HepG2 (cell line): ENCODE results near the gene PTMA. TPM values are rescaled to one million over a fixed set of nuclear protein-coding genes. Genes with fewer than 3 reads are reported as not detected.
A peak's percentile ranks its signal among the peaks of the same experiment; 100 is the strongest.

Experiments
- ATF7-NPFF ChIP-seq: sonication (generic); formaldehyde crosslinking; IDR thresholded peaks from 2 replicates; pipeline ENCODE4 v1.8.1; 2023; ENCODE audit warnings: mild to moderate bottlenecking, low read depth, missing genetic modification reagents, moderate library complexity
- DNMT3B ChIP-seq: conservative IDR thresholded peaks from 2 replicates; pipeline ENCODE4 v1.6.1; 2016; ENCODE audit warnings: missing biosample characterization, control low read depth
- HNF1B ChIP-seq: sonication (generic); formaldehyde crosslinking; IDR thresholded peaks from 2 replicates; pipeline ENCODE4 v1.5.1; 2020; ENCODE audit warnings: mild to moderate bottlenecking, moderate library complexity, missing genetic modification reagents
- HOXA9 ChIP-seq: sonication (generic); formaldehyde crosslinking; IDR thresholded peaks from 2 replicates; pipeline ENCODE4 v1.8.1; 2022; ENCODE audit warnings: missing genetic modification reagents, mild to moderate bottlenecking, moderate library complexity, borderline replicate concordance
- JUND ChIP-seq: sonication (generic); formaldehyde crosslinking; IDR thresholded peaks from 2 replicates; pipeline ENCODE4 v1.8.0; 2022; ENCODE audit warnings: mild to moderate bottlenecking, missing genetic modification reagents
- KLF9 ChIP-seq: IDR thresholded peaks from 2 replicates; pipeline ENCODE4 v1.6.1; 2016; ENCODE audit warnings: low read depth
- MZF1 ChIP-seq: sonication (generic); formaldehyde crosslinking; IDR thresholded peaks from 2 replicates; pipeline ENCODE4 v1.8.1; 2023; ENCODE audit warnings: mild to moderate bottlenecking, missing genetic modification reagents, borderline replicate concordance
- NR3C1 ChIP-seq: sonication (generic); formaldehyde crosslinking; IDR thresholded peaks from 2 replicates; pipeline ENCODE4 v1.4.0; 2020; ENCODE audit warnings: missing genetic modification reagents
- PAF1 ChIP-seq: IDR thresholded peaks from 2 replicates; pipeline ENCODE4 v1.6.1; 2016; ENCODE audit warnings: missing genetic modification reagents, missing compliant biosample characterization
- SNAI1 ChIP-seq: sonication (generic); formaldehyde crosslinking; IDR thresholded peaks from 2 replicates; pipeline ENCODE4 v1.5.0; 2020; ENCODE audit warnings: mild to moderate bottlenecking, missing genetic modification reagents, borderline replicate concordance
- YEATS2 ChIP-seq: sonication (generic); formaldehyde crosslinking; IDR thresholded peaks from 2 replicates; pipeline ENCODE4 v1.4.0; 2020; ENCODE audit warnings: missing genetic modification reagents, borderline replicate concordance
- ZNF225 ChIP-seq: sonication (generic); formaldehyde crosslinking; IDR thresholded peaks from 2 replicates; pipeline ENCODE4 v1.4.0; 2020; ENCODE audit warnings: mild to moderate bottlenecking, missing genetic modification reagents
- ZNF431 ChIP-seq: sonication (generic); formaldehyde crosslinking; IDR thresholded peaks from 2 replicates; pipeline ENCODE4 v1.9.0; 2022; ENCODE audit warnings: missing genetic modification reagents, low read depth, mild to moderate bottlenecking, borderline replicate concordance
- ZNF512B ChIP-seq: sonication (generic); formaldehyde crosslinking; IDR thresholded peaks from 2 replicates; pipeline ENCODE4 v1.5.1; 2020; ENCODE audit warnings: missing genetic modification reagents, mild to moderate bottlenecking, borderline replicate concordance
- ZNF749 ChIP-seq: sonication (generic); formaldehyde crosslinking; IDR thresholded peaks from 2 replicates; pipeline ENCODE4 v1.8.0; 2022; ENCODE audit warnings: mild to moderate bottlenecking, missing genetic modification reagents, moderate library complexity, borderline replicate concordance
- ZNF75D ChIP-seq: sonication (generic); formaldehyde crosslinking; IDR thresholded peaks from 2 replicates; pipeline ENCODE4 v1.8.1; 2023; ENCODE audit warnings: missing genetic modification reagents, mild to moderate bottlenecking, borderline replicate concordance
- ZNF766 ChIP-seq: sonication (generic); formaldehyde crosslinking; IDR thresholded peaks from 2 replicates; pipeline ENCODE4 v1.5.0; 2020; ENCODE audit warnings: missing genetic modification reagents, borderline replicate concordance
- ZNF790 ChIP-seq: sonication (generic); formaldehyde crosslinking; IDR thresholded peaks from 2 replicates; pipeline ENCODE4 v1.8.0; 2022; ENCODE audit warnings: missing genetic modification reagents, mild to moderate bottlenecking, borderline replicate concordance
- polyA plus RNA-seq, 8 experiments: library from polyadenylated mRNA; depleted of rRNA in 3 of 8; stranded (reverse) in 7 of 8; unstranded in 1 of 8; fragments of >200 nt; fragmentation: Illumina TruSeq in 4 of 8; extraction: Trizol in 4 of 8; gene quantifications; 2 replicates each; pipeline versions ENCODE4 v1.2.1 to v1.2.3, GENCODE V29; 2011 to 2016; ENCODE audit warnings: low read depth in 4 of 8, missing spikeins in 1 of 8, mixed read lengths in 1 of 8; ENCODE audit not compliant: insufficient read depth in 1 of 8
- total RNA-seq, 5 experiments: library from RNA; depleted of rRNA; stranded (reverse); fragments of >200 nt; fragmentation: Illumina TruSeq; extraction: Trizol; gene quantifications; 2 replicates each; pipeline ENCODE4 v1.2.3, GENCODE V29; 2016; ENCODE audit warnings: low read depth in 1 of 5
- TF ChIP-seq, protein P1 (sequence below): sonication (generic); formaldehyde crosslinking; IDR thresholded peaks from 2 replicates; pipeline ENCODE4 v1.8.1; 2023; ENCODE audit warnings: missing genetic modification reagents, inconsistent platforms, borderline replicate concordance
- TF ChIP-seq, protein P2 (sequence below): sonication (generic); formaldehyde crosslinking; IDR thresholded peaks from 2 replicates; pipeline ENCODE4 v1.5.0; 2020; ENCODE audit warnings: missing genetic modification reagents, mild to moderate bottlenecking, borderline replicate concordance

The PTMA gene
- total and polyA plus RNA-seq, 2 of the 13 experiments (the other 11 are each of a cell fraction or from before 2014, with no cell fraction given) = 190 to 1,086 TPM

- TF ChIP-seq MZF1 (CRISPR knock-in tag) (no peak), PAF1 (CRISPR knock-in tag) (no peak), JUND (no peak), KLF9 (no peak), YEATS2 (peak; percentile 49; the same call in 1 of the 2 replicates), ATF7-NPFF (CRISPR knock-in tag) (no peak), ZNF225 (CRISPR knock-in tag) (no peak; the same call in 1 of the 2 replicates), HNF1B (peak; percentile 47), ZNF75D (CRISPR knock-in tag) (no peak), DNMT3B (CRISPR knock-in tag) (peak; percentile 78; the same call in 1 of the 2 replicates), ZNF431 (CRISPR knock-in tag) (0 out of 2 replicates have a peak, but pooled peaks have one; percentile 59), SNAI1 (CRISPR knock-in tag) (peak; percentile 93), ZNF512B (CRISPR knock-in tag) (no peak), ZNF749 (CRISPR knock-in tag) (no peak), ZNF790 (no peak; the same call in 1 of the 2 replicates), HOXA9 (CRISPR knock-in tag) (no peak; the same call in none of the 2 replicates), ZNF766 (CRISPR knock-in tag) (no peak), NR3C1 (CRISPR knock-in tag) (no peak)
- TF ChIP-seq, protein P1, sequence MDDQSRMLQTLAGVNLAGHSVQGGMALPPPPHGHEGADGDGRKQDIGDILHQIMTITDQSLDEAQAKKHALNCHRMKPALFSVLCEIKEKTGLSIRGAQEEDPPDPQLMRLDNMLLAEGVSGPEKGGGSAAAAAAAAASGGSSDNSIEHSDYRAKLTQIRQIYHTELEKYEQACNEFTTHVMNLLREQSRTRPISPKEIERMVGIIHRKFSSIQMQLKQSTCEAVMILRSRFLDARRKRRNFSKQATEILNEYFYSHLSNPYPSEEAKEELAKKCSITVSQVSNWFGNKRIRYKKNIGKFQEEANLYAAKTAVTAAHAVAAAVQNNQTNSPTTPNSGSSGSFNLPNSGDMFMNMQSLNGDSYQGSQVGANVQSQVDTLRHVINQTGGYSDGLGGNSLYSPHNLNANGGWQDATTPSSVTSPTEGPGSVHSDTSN = no peak
- TF ChIP-seq, protein P2, sequence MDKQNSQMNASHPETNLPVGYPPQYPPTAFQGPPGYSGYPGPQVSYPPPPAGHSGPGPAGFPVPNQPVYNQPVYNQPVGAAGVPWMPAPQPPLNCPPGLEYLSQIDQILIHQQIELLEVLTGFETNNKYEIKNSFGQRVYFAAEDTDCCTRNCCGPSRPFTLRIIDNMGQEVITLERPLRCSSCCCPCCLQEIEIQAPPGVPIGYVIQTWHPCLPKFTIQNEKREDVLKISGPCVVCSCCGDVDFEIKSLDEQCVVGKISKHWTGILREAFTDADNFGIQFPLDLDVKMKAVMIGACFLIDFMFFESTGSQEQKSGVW (CRISPR knock-in tag) = no peak
Measured at GRCh38 chr2:231707927-231708772, at the start of gene PTMA (continued).
